Fibroblast of villous mesenchyme (primary cell): Measurements from ENCODE around the gene PKD1L1. TPM values are rescaled to one million over a fixed set of nuclear protein-coding genes. Genes with fewer than 3 reads are reported as not detected.

Source experiments
- DNase-seq: peaks from one replicate; pipeline ENCODE4 v3.0.0-alpha.2; 2010; ENCODE audit warnings: low read depth
- H3K4me3 ChIP-seq: 2 replicates; pipeline ENCODE4 v1.5.1; 2011; ENCODE audit warnings: low read depth, mild to moderate bottlenecking, low read length
- CTCF ChIP-seq: IDR thresholded peaks from 2 replicates; pipeline ENCODE4 v1.5.1; 2012; ENCODE audit warnings: low read depth, mild to moderate bottlenecking, low read length; ENCODE audit not compliant: insufficient read depth
- total RNA-seq: library from RNA; depleted of rRNA; stranded (reverse); fragments of >200 nt; gene quantifications from 2 replicates; pipeline ENCODE4 v1.2.3, GENCODE V29; 2012

Gene PKD1L1
- total RNA-seq, 1 donor: 0.43 TPM

- no peak for TF ChIP-seq CTCF
- H3K4me3 ChIP-seq: no peak overlapping the region
Observed at GRCh38 chr7:47847207-47847606, 101.1 kb downstream of the PKD1L1 start.

DNA sequence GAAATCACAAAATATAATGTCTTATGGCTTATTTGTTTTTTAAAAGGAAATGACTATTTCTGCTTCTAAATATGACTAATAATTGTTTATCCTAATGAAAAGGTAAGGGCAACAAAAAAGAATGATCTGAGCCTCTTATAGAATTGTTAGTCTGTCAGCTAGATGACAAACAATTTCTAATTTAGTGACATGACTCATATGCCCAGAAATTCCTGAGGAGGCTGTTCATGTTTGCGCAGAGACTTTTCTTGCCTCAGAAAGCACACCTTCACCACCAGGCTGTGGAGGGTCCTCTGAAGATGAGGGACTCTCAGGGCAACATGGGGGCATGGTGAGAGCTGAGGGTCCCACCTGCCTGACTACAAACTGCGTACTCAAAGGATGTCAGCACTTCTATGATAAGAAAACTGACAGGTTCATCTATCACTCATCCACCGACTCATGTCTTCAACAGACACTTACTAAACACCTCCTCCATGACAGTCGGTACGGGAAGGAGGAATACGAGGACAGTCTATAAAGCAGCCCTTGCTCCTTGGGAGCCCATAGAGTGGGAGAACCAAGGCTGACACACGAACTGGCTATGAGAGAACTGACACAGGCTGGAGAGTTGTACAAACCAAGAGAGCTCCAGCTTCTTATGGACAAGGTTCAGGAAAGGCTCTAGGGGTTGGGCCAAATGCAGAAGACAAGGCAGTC lies 102.0 kb downstream of the PKD1L1 start:
- H3K4me3 ChIP-seq: no peak overlapping the region
- DNase-seq: peak; percentile 47
- no peak for TF ChIP-seq CTCF

More at GRCh38 chr7:47847207-47847606, 101.1 kb downstream of the PKD1L1 start:
- DNase-seq: no peak

- TF ChIP-seq CTCF: no peak
- DNase-seq: no peak
- H3K4me3 ChIP-seq: no peak overlapping the region
Observed at GRCh38 chr7:47844311-47844710, 104.0 kb downstream of the PKD1L1 start.

DNA sequence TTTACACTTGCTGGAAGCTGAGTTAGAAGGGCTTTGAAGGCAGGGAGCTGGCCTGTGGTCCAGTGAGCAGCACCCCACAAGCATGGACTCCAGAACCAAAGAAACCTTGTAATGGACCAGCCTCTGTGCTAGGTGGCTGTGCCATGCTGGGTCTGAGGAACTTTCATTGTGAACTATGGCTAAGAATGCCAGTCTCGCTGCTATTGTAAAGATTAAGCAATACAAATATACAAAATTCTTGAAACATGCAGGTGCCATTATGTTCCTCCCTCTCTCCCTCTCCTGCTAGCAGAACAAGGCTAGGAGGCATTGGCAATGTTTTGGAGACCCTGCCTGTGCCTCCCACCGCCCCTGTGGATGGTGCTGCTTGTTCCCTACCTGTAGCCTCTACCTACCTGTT lies 105.0 kb downstream of the PKD1L1 start:
- no peak for DNase-seq
- no peak for TF ChIP-seq CTCF
- no peak overlapping the region for H3K4me3 ChIP-seq

DNA sequence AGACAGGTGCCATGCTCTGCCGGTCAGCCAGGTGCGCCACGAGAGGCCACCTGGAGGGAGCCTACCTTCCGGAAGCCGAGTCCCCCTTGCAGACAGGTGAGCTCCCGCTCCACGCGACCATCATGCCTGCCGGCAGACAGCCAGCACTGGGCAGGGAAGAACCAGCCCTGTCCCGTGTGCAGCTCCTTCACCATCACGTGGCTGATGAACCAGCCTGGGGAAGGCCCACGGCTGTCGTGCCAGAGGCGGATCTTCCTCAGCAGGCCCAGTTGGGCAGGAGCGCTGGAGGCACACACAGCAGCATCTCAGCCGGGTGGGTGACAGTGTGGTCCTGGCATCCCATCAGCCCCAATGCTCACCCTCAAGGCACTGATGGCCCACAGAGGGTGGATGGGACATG lies 108.9 kb downstream of the PKD1L1 start:
- no peak overlapping the region for H3K4me3 ChIP-seq
- DNase-seq: no peak
- no peak for TF ChIP-seq CTCF

DNA sequence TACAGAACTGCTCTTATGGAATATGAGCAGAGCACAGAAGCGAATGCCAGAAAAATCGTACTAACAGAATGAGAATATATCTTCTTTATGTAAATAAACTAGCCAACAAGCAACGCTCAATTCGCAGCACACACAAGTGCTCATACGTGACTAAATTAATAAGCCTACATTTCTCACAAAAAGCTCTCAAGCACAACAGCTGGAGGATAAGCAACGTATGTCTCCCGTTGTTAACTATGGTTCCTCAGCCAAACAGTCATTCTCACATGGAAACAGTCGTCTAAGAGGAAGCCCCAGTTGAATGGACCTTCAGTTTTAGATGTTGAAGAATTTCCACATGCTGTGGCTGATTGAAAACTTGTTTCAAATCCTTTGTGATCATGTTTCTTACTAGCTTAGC lies 110.4 kb downstream of the PKD1L1 start:
- DNase-seq: no peak
- no peak overlapping the region for H3K4me3 ChIP-seq
- TF ChIP-seq CTCF: no peak
